ENCODE results near the gene ADRA2A. TPM values are rescaled to one million over a fixed set of nuclear protein-coding genes. Genes with fewer than 3 reads are reported as not detected.

ADRA2A gene
- total RNA-seq, 6 experiments from 2014 or later, result 0.22 to 0.99 (median 0.51) TPM

GRCh38 chr10:111123883-111124282, 47.1 kb downstream of the ADRA2A start:
- WGBS (ENCODE audit: insufficient coverage, low coverage, low lambda C conversion rate, missing lambda C conversion rate), result 74% methylated on average over 6 of the region's 6 CpGs
- Histone ChIP-seq H3K4me3 (no peak overlapping the region), H3K36me3 (no peaks in the 10 kb centered on the region), H3K9me3 (no peaks in the 10 kb centered on the region), H3K27ac (no peak overlapping the region), H3K4me1 (no peaks in the 10 kb centered on the region), H3K27me3 (no peaks in the 10 kb centered on the region)
- ATAC-seq (no peak), DNase-seq (no peak)
- TF ChIP-seq CTCF (IDR thresholded peaks at IDR 0.05) (no peak), POLR2A (IDR thresholded peaks at IDR 0.05) (no peak)
- intact Hi-C loops (cut with DNase I), result no loop called here

GRCh38 chr10:111125102-111125501, 48.3 kb downstream of the ADRA2A start:
- DNase-seq, result no peak
- H3K4me1 ChIP-seq, result no peaks in the 10 kb centered on the region
- intact Hi-C loops (cut with DNase I), result no loop called here
- no peaks in the 10 kb centered on the region for H3K36me3 ChIP-seq
- no peak for TF ChIP-seq POLR2A (IDR thresholded peaks at IDR 0.05)
- no peak for TF ChIP-seq CTCF (IDR thresholded peaks at IDR 0.05)
- no peak overlapping the region for H3K4me3 ChIP-seq
- H3K27ac ChIP-seq, result no peak overlapping the region
- H3K27me3 ChIP-seq, result no peaks in the 10 kb centered on the region
- 69% methylated on average over 2 of the region's 2 CpGs for WGBS (ENCODE audit: insufficient coverage, low coverage, low lambda C conversion rate, missing lambda C conversion rate)
- H3K9me3 ChIP-seq, result no peaks in the 10 kb centered on the region
- no peak for ATAC-seq

GRCh38 chr10:111126077-111126476, 49.2 kb downstream of the ADRA2A start:
- Histone ChIP-seq H3K27me3 (no peaks in the 10 kb centered on the region), H3K36me3 (no peaks in the 10 kb centered on the region), H3K9me3 (no peaks in the 10 kb centered on the region), H3K27ac (no peak overlapping the region), H3K4me3 (no peak overlapping the region), H3K4me1 (no peaks in the 10 kb centered on the region)
- TF ChIP-seq POLR2A (IDR thresholded peaks at IDR 0.05) (no peak), CTCF (IDR thresholded peaks at IDR 0.05) (no peak)
- DNase-seq, result no peak
- WGBS (ENCODE audit: insufficient coverage, low coverage, low lambda C conversion rate, missing lambda C conversion rate), result 0% methylated on average over 1 of the region's 2 CpGs
- intact Hi-C loops (cut with DNase I), result no loop called here
- ATAC-seq, result no peak

- Histone ChIP-seq H3K4me1 (no peaks in the 10 kb centered on the region), H3K36me3 (no peaks in the 10 kb centered on the region), H3K4me3 (no peak overlapping the region), H3K27ac (no peak overlapping the region), H3K27me3 (no peaks in the 10 kb centered on the region), H3K9me3 (no peaks in the 10 kb centered on the region)
- intact Hi-C loops (cut with DNase I), result no loop called here
- ATAC-seq (no peak), DNase-seq (no peak)
- WGBS (ENCODE audit: insufficient coverage, low coverage, low lambda C conversion rate, missing lambda C conversion rate), result 41% methylated on average over 5 of the region's 5 CpGs
- TF ChIP-seq CTCF (IDR thresholded peaks at IDR 0.05) (no peak), POLR2A (IDR thresholded peaks at IDR 0.05) (no peak)
These were observed 50.4 kb downstream of the ADRA2A start for GRCh38 chr10:111127081-111127848.
